Erythroblast (primary cell): ENCODE measurements around the gene TLL2.

Experiments
- DNase-seq, 2 experiments: peaks; one replicate each; lab custom pipeline; 2025; lab: John Stamatoyannopoulos, UW
- GATA1 ChIP-seq: IDR thresholded peaks from 2 replicates; pipeline ENCODE4 v1.6.1; 2011; ENCODE audit warnings: low read depth, mild to moderate bottlenecking, control low read depth, low read length, moderate library complexity
- POLR2A ChIP-seq: IDR thresholded peaks from 2 replicates; pipeline ENCODE4 v1.6.1; 2011; ENCODE audit warnings: mild to moderate bottlenecking, low read length

The TLL2 gene

GRCh38 chr10:96387601-96388000, 126.1 kb downstream of the TLL2 start:
- DNase-seq, result no peak
- TF ChIP-seq POLR2A (no peak), GATA1 (no peak)

GRCh38 chr10:96387161-96387560, 126.6 kb downstream of the TLL2 start:
- TF ChIP-seq POLR2A, result no peak
- TF ChIP-seq GATA1, result no peak
- no peak for DNase-seq

GRCh38 chr10:96384506-96384905, 129.2 kb downstream of the TLL2 start:
- DNase-seq, result no peak
- TF ChIP-seq GATA1, result no peak
- no peak for TF ChIP-seq POLR2A

- TF ChIP-seq POLR2A (no peak), GATA1 (no peak)
- DNase-seq, result no peak
Observed at GRCh38 chr10:96380821-96381220, 132.9 kb downstream of the TLL2 start.

- TF ChIP-seq POLR2A (no peak), GATA1 (no peak)
- no peak for DNase-seq
Observed at GRCh38 chr10:96379758-96380157, 134.0 kb downstream of the TLL2 start.

- no peak for DNase-seq
- no peak for TF ChIP-seq POLR2A
- TF ChIP-seq GATA1, result no peak
Observed at GRCh38 chr10:96378741-96379140, 135.0 kb downstream of the TLL2 start.

GRCh38 chr10:96377816-96378294, 135.9 kb downstream of the TLL2 start:
- TF ChIP-seq GATA1 (no peak), POLR2A (no peak)
- DNase-seq, result no peak

GRCh38 chr10:96376483-96376882, 137.2 kb downstream of the TLL2 start:
- no peak for DNase-seq
- TF ChIP-seq GATA1, result no peak
- no peak for TF ChIP-seq POLR2A

GRCh38 chr10:96374985-96375830, 138.5 kb downstream of the TLL2 start:
- TF ChIP-seq GATA1, result no peak
- no peak for TF ChIP-seq POLR2A
- DNase-seq, result peak; percentile 74 to 86

GRCh38 chr10:96374639-96374984, 139.1 kb downstream of the TLL2 start:
- no peak for DNase-seq
- TF ChIP-seq POLR2A (no peak), GATA1 (no peak)

GRCh38 chr10:96374004-96374403, 139.7 kb downstream of the TLL2 start:
- no peak for TF ChIP-seq GATA1
- no peak for TF ChIP-seq POLR2A
- DNase-seq, result no peak

- DNase-seq, result no peak
Observed at GRCh38 chr10:96371356-96371755, 142.4 kb downstream of the TLL2 start.

GRCh38 chr10:96370584-96371157, 143.1 kb downstream of the TLL2 start:
- peak; percentile 47 to 71 for DNase-seq
- TF ChIP-seq GATA1 (no peak), POLR2A (no peak)

More at GRCh38 chr10:96371356-96371755, 142.4 kb downstream of the TLL2 start:
- TF ChIP-seq POLR2A, result no peak
- TF ChIP-seq GATA1, result no peak

- no peak for DNase-seq
- TF ChIP-seq GATA1, result no peak
- TF ChIP-seq POLR2A, result no peak
Observed at GRCh38 chr10:96369890-96370583, 143.7 kb downstream of the TLL2 start.
